ENCODE results near the gene PMEPA1.
A peak's percentile ranks its signal among the peaks of the same experiment; 100 is the strongest.

Gene PMEPA1

GRCh38 chr20:57614490-57615444, 95.0 kb downstream of the PMEPA1 start:
- Histone ChIP-seq H2AFZ (ENCODE audit: low read length) (no peak overlapping the region), H3K4ac (ENCODE audit: low read length) (no peak overlapping the region), H2AK5ac (ENCODE audit: low read depth, low read length) (no peak overlapping the region), H3K9ac (ENCODE audit: low read depth, low read length, poor library complexity) (no peak overlapping the region), H3K27me3 (ENCODE audit: control insufficient read depth in 3 of 3, insufficient read depth in 3 of 3, low read depth in 1 of 3, low read length in 3 of 3) (peaks cover 0 to 22% (median 2%) of the 10 kb centered on the region in 3 experiments), H3K4me2 (ENCODE audit: insufficient read depth, low read length, poor library complexity, severe bottlenecking) (no peak overlapping the region), H2BK120ac (ENCODE audit: low read depth, low read length) (no peak overlapping the region), H3K27ac (replicated peaks; ENCODE audit: low read length) (no peak overlapping the region), H3K4me1 (ENCODE audit: control insufficient read depth in 2 of 2, insufficient read depth in 1 of 2, low read depth in 1 of 2, low read length in 2 of 2) (no peaks in the 10 kb centered on the region), H2BK15ac (ENCODE audit: low read length) (no peak overlapping the region), H3K36me3 (replicated peaks in 1 of 2; ENCODE audit: control insufficient read depth in 2 of 2, insufficient read depth in 2 of 2, low read length in 2 of 2) (no peaks in the 10 kb centered on the region), H2BK12ac (ENCODE audit: low read length) (no peak overlapping the region), H2BK5ac (ENCODE audit: low read length) (no peak overlapping the region), H3K4me3 (ENCODE audit: low read length in 2 of 2) (no peak overlapping the region), H3K79me1 (ENCODE audit: low read depth, low read length) (no peaks in the 10 kb centered on the region), H3K23ac (ENCODE audit: low read depth, low read length, poor library complexity) (peak overlapping the region; percentile 56), H3K18ac (ENCODE audit: low read length) (no peak overlapping the region), H3K9me3 (replicated peaks in 1 of 2; ENCODE audit: control insufficient read depth in 2 of 2, insufficient read depth in 1 of 2, low read depth in 1 of 2, low read length in 2 of 2) (no peaks in the 10 kb centered on the region), H4K91ac (ENCODE audit: low read depth, low read length, poor library complexity) (no peak overlapping the region), H4K8ac (ENCODE audit: low read depth, low read length) (no peak overlapping the region), H3K14ac (ENCODE audit: low read length) (no peak overlapping the region)
- WGBS, 2 donors (ENCODE audit: extremely low coverage in 2 of 2, insufficient read length in 2 of 2, insufficient replicate concordance in 1 of 2) = no CpG with 5 or more reads among the region's 16 CpGs
- no peak for DNase-seq (ENCODE audit: low spot score)

GRCh38 chr20:57613481-57613921, 96.3 kb downstream of the PMEPA1 start:
- Histone ChIP-seq H2BK120ac (ENCODE audit: low read depth, low read length) (no peak overlapping the region), H2BK5ac (ENCODE audit: low read length) (no peak overlapping the region), H3K23ac (ENCODE audit: low read depth, low read length, poor library complexity) (no peak overlapping the region), H3K9ac (ENCODE audit: low read depth, low read length, poor library complexity) (no peak overlapping the region), H3K36me3 (replicated peaks in 1 of 2; ENCODE audit: control insufficient read depth in 2 of 2, insufficient read depth in 2 of 2, low read length in 2 of 2) (no peaks in the 10 kb centered on the region), H4K91ac (ENCODE audit: low read depth, low read length, poor library complexity) (no peak overlapping the region), H4K8ac (ENCODE audit: low read depth, low read length) (no peak overlapping the region), H3K14ac (ENCODE audit: low read length) (no peak overlapping the region), H3K4ac (ENCODE audit: low read length) (no peak overlapping the region), H3K27ac (replicated peaks; ENCODE audit: low read length) (no peak overlapping the region), H2AK5ac (ENCODE audit: low read depth, low read length) (no peak overlapping the region), H3K18ac (ENCODE audit: low read length) (no peak overlapping the region), H3K4me2 (ENCODE audit: insufficient read depth, low read length, poor library complexity, severe bottlenecking) (no peak overlapping the region), H2AFZ (ENCODE audit: low read length) (no peak overlapping the region), H3K4me3 (ENCODE audit: low read length in 2 of 2) (no peak overlapping the region), H3K27me3 (ENCODE audit: control insufficient read depth in 3 of 3, insufficient read depth in 3 of 3, low read depth in 1 of 3, low read length in 3 of 3) (peaks cover 0 to 18% (median 2%) of the 10 kb centered on the region in 3 experiments), H3K79me1 (ENCODE audit: low read depth, low read length) (no peaks in the 10 kb centered on the region), H3K9me3 (replicated peaks in 1 of 2; ENCODE audit: control insufficient read depth in 2 of 2, insufficient read depth in 1 of 2, low read depth in 1 of 2, low read length in 2 of 2) (no peaks in the 10 kb centered on the region), H3K4me1 (ENCODE audit: control insufficient read depth in 2 of 2, insufficient read depth in 1 of 2, low read depth in 1 of 2, low read length in 2 of 2) (peaks cover 0 to 1% of the 10 kb centered on the region in 2 donors), H2BK15ac (ENCODE audit: low read length) (no peak overlapping the region), H2BK12ac (ENCODE audit: low read length) (no peak overlapping the region)
- no CpG with 5 or more reads among the region's 12 CpGs for WGBS, 2 donors (ENCODE audit: extremely low coverage in 2 of 2, insufficient read length in 2 of 2, insufficient replicate concordance in 1 of 2)
- DNase-seq (ENCODE audit: low spot score) = no peak

GRCh38 chr20:57612916-57613315, 96.9 kb downstream of the PMEPA1 start:
- Histone ChIP-seq H3K23ac (ENCODE audit: low read depth, low read length, poor library complexity) (no peak overlapping the region), H4K91ac (ENCODE audit: low read depth, low read length, poor library complexity) (no peak overlapping the region), H3K4me2 (ENCODE audit: insufficient read depth, low read length, poor library complexity, severe bottlenecking) (no peak overlapping the region), H2AFZ (ENCODE audit: low read length) (no peak overlapping the region), H2BK15ac (ENCODE audit: low read length) (no peak overlapping the region), H3K14ac (ENCODE audit: low read length) (no peak overlapping the region), H3K18ac (ENCODE audit: low read length) (no peak overlapping the region), H3K4me3 (ENCODE audit: low read length in 2 of 2) (no peak overlapping the region), H3K9ac (ENCODE audit: low read depth, low read length, poor library complexity) (no peak overlapping the region), H3K4me1 (ENCODE audit: control insufficient read depth in 2 of 2, insufficient read depth in 1 of 2, low read depth in 1 of 2, low read length in 2 of 2) (peaks cover 0 to 1% of the 10 kb centered on the region in 2 donors), H3K79me1 (ENCODE audit: low read depth, low read length) (no peaks in the 10 kb centered on the region), H3K36me3 (replicated peaks in 1 of 2; ENCODE audit: control insufficient read depth in 2 of 2, insufficient read depth in 2 of 2, low read length in 2 of 2) (no peaks in the 10 kb centered on the region), H3K27ac (replicated peaks; ENCODE audit: low read length) (no peak overlapping the region), H2BK120ac (ENCODE audit: low read depth, low read length) (no peak overlapping the region), H3K4ac (ENCODE audit: low read length) (no peak overlapping the region), H3K9me3 (replicated peaks in 1 of 2; ENCODE audit: control insufficient read depth in 2 of 2, insufficient read depth in 1 of 2, low read depth in 1 of 2, low read length in 2 of 2) (no peaks in the 10 kb centered on the region), H2AK5ac (ENCODE audit: low read depth, low read length) (no peak overlapping the region), H2BK12ac (ENCODE audit: low read length) (no peak overlapping the region), H3K27me3 (ENCODE audit: control insufficient read depth in 3 of 3, insufficient read depth in 3 of 3, low read depth in 1 of 3, low read length in 3 of 3) (peaks cover 0 to 13% (median 2%) of the 10 kb centered on the region in 3 experiments), H4K8ac (ENCODE audit: low read depth, low read length) (no peak overlapping the region), H2BK5ac (ENCODE audit: low read length) (no peak overlapping the region)
- WGBS, 2 donors (ENCODE audit: extremely low coverage in 2 of 2, insufficient read length in 2 of 2, insufficient replicate concordance in 1 of 2) = no CpG with 5 or more reads among the region's 7 CpGs
- DNase-seq (ENCODE audit: low spot score) = no peak

GRCh38 chr20:57612436-57612835, 97.4 kb downstream of the PMEPA1 start:
- Histone ChIP-seq H3K9ac (ENCODE audit: low read depth, low read length, poor library complexity) (no peak overlapping the region), H3K27ac (replicated peaks; ENCODE audit: low read length) (no peak overlapping the region), H3K27me3 (ENCODE audit: control insufficient read depth in 3 of 3, insufficient read depth in 3 of 3, low read depth in 1 of 3, low read length in 3 of 3) (peaks cover 0 to 13% (median 2%) of the 10 kb centered on the region in 3 experiments), H3K4me1 (ENCODE audit: control insufficient read depth in 2 of 2, insufficient read depth in 1 of 2, low read depth in 1 of 2, low read length in 2 of 2) (peaks cover 0 to 1% of the 10 kb centered on the region in 2 donors), H2AFZ (ENCODE audit: low read length) (no peak overlapping the region), H2AK5ac (ENCODE audit: low read depth, low read length) (no peak overlapping the region), H2BK5ac (ENCODE audit: low read length) (no peak overlapping the region), H3K4me3 (ENCODE audit: low read length in 2 of 2) (no peak overlapping the region), H4K91ac (ENCODE audit: low read depth, low read length, poor library complexity) (no peak overlapping the region), H3K9me3 (replicated peaks in 1 of 2; ENCODE audit: control insufficient read depth in 2 of 2, insufficient read depth in 1 of 2, low read depth in 1 of 2, low read length in 2 of 2) (no peaks in the 10 kb centered on the region), H3K36me3 (replicated peaks in 1 of 2; ENCODE audit: control insufficient read depth in 2 of 2, insufficient read depth in 2 of 2, low read length in 2 of 2) (no peaks in the 10 kb centered on the region), H3K4me2 (ENCODE audit: insufficient read depth, low read length, poor library complexity, severe bottlenecking) (no peak overlapping the region), H3K23ac (ENCODE audit: low read depth, low read length, poor library complexity) (no peak overlapping the region), H3K14ac (ENCODE audit: low read length) (no peak overlapping the region), H4K8ac (ENCODE audit: low read depth, low read length) (no peak overlapping the region), H2BK12ac (ENCODE audit: low read length) (no peak overlapping the region), H3K4ac (ENCODE audit: low read length) (no peak overlapping the region), H3K79me1 (ENCODE audit: low read depth, low read length) (no peaks in the 10 kb centered on the region), H3K18ac (ENCODE audit: low read length) (no peak overlapping the region), H2BK15ac (ENCODE audit: low read length) (no peak overlapping the region), H2BK120ac (ENCODE audit: low read depth, low read length) (no peak overlapping the region)
- no CpG with 5 or more reads among the region's 7 CpGs for WGBS, 2 donors (ENCODE audit: extremely low coverage in 2 of 2, insufficient read length in 2 of 2, insufficient replicate concordance in 1 of 2)
- no peak for DNase-seq (ENCODE audit: low spot score)
